Measurements from ENCODE around the gene CLEC12A. TPM values are rescaled to one million over a fixed set of nuclear protein-coding genes. Genes with fewer than 3 reads are reported as not detected.
"Not testable (repeated sequence)": the region's sequence is repeated elsewhere in the genome, so short reads cannot be mapped to it uniquely, and the experiment has no call there.

The CLEC12A gene
- total RNA-seq, 4 donors from 2014 or later = 0.49 to 0.98 TPM; not detected in 2

- TF ChIP-seq POLR2A (IDR thresholded peaks at IDR 0.05) = no peak
- no peak for TF ChIP-seq CTCF (IDR thresholded peaks at IDR 0.05 in 4 of 5, conservative IDR thresholded peaks at IDR 0.05 in 1 of 5)
- Histone ChIP-seq H3K27me3 (no peaks in the 10 kb centered on the region), H3K4me3 (no peak overlapping the region), H3K9me3 (no peaks in the 10 kb centered on the region), H3K4me1 (no peaks in the 10 kb centered on the region), H3K27ac (no peak overlapping the region), H3K36me3 (no peaks in the 10 kb centered on the region)
- DNase-seq = no peak
- intact Hi-C loops (cut with DNase I; ENCODE audit: low total_unique reads) (no loop called here), in situ Hi-C loops (cut with MboI; ENCODE audit: low sequenced_read_pairs in 4 of 4) (no loop called here)
- ATAC-seq = no peak
These were observed 45.7 kb downstream of the CLEC12A start for GRCh38 chr12:10016881-10017280.

DNA sequence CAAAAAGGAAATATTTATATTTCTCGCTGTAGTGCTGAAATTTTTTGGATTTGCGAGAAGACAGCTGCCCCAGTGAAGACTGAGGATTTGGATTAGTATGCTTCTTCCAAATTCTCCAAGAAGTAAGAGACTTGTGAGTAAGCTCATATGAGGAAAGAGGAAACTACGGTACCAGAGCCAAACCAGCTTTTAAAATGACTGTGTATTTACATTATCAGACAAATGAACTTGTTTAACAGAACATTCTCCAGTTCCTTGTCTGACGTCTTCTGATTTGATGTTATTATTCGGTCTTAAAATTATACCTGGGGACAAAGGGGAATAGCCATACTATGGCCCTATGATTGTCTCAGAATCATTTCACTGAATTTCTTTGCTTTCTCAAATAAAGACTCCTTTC is 47.2 kb downstream of the CLEC12A start:
- intact Hi-C loops (cut with DNase I; ENCODE audit: low total_unique reads) = no loop called here
- no peak overlapping the region for H3K27ac ChIP-seq
- ATAC-seq = no peak

GRCh38 chr12:10021342-10021741 is 50.1 kb downstream of the CLEC12A start:
- H3K9me3 ChIP-seq = no peaks in the 10 kb centered on the region
- H3K27me3 ChIP-seq = no peaks in the 10 kb centered on the region
- no peaks in the 10 kb centered on the region for H3K36me3 ChIP-seq
- no peaks in the 10 kb centered on the region for H3K4me1 ChIP-seq
- H3K4me3 ChIP-seq = no peak overlapping the region
- in situ Hi-C loops (cut with MboI; ENCODE audit: low sequenced_read_pairs in 4 of 4) (no loop called here), intact Hi-C loops (cut with DNase I; ENCODE audit: low total_unique reads) (no loop called here)
- DNase-seq (no peak), ATAC-seq (no peak)
- TF ChIP-seq CTCF (IDR thresholded peaks at IDR 0.05 in 4 of 5, conservative IDR thresholded peaks at IDR 0.05 in 1 of 5) (no peak), POLR2A (IDR thresholded peaks at IDR 0.05) (no peak)
- no peak overlapping the region for H3K27ac ChIP-seq

More for the DNA sequence above, 47.2 kb downstream of the CLEC12A start:
- no peak overlapping the region for H3K4me3 ChIP-seq
- in situ Hi-C loops (cut with MboI; ENCODE audit: low sequenced_read_pairs in 4 of 4) = no loop called here
- H3K27me3 ChIP-seq = no peaks in the 10 kb centered on the region
- TF ChIP-seq CTCF (IDR thresholded peaks at IDR 0.05 in 4 of 5, conservative IDR thresholded peaks at IDR 0.05 in 1 of 5) (no peak), POLR2A (IDR thresholded peaks at IDR 0.05) (no peak)
- H3K36me3 ChIP-seq = no peaks in the 10 kb centered on the region
- no peak for DNase-seq
- no peaks in the 10 kb centered on the region for H3K9me3 ChIP-seq
- H3K4me1 ChIP-seq = no peaks in the 10 kb centered on the region

DNA sequence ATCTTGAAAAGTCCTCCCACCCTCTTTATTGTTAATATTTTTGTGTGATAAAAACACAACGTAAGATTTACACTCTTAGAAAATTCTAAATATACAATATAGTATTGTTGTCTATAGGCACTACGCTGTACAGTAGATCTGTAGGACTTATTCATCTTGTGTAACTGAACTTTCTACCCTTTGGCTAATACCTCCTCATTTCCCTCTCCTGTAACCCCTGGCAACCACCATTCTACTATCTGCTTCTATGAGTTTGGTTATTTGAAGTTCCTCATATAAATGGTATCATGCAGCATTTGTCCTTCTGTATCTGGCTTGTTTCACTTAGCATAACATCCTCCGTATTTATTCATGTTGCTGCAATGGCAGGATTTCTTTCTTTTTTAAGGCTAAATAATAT is 54.0 kb downstream of the CLEC12A start:
- no peaks in the 10 kb centered on the region for H3K36me3 ChIP-seq
- no peaks in the 10 kb centered on the region for H3K9me3 ChIP-seq
- H3K27ac ChIP-seq = no peak overlapping the region
- H3K27me3 ChIP-seq = no peaks in the 10 kb centered on the region
- no peak for DNase-seq
- no peak overlapping the region for H3K4me3 ChIP-seq
- ATAC-seq = no peak
- no peaks in the 10 kb centered on the region for H3K4me1 ChIP-seq
- TF ChIP-seq POLR2A (IDR thresholded peaks at IDR 0.05) (no peak), CTCF (IDR thresholded peaks at IDR 0.05 in 4 of 5, conservative IDR thresholded peaks at IDR 0.05 in 1 of 5) (no peak)
- in situ Hi-C loops (cut with MboI; ENCODE audit: low sequenced_read_pairs in 4 of 4) = loop anchor here in 1 of 4 donors (25.0 kb wide), 1 partner anchor 112 kb away; the partner anchor contains the start of gene CLEC7A
- intact Hi-C loops (cut with DNase I; ENCODE audit: low total_unique reads) = no loop called here

DNA sequence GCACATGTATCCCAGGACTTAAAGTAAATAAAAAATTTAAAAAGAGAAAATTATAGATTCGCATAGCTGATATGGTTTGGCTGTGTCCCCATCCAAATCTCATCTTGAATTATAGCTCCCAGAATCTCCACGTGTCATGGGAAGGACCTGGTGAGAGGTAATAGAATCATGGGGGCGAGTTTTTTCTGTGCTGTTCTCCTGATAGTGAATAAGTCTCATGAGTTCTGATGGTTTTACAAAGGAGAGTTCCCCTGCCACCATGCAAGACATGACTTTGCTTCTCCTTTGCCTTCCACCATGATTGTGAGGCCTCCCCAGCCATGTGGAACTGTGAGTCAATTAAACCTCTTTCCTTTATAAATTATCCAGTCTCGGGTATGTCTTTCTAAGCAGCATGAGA is 55.5 kb downstream of the CLEC12A start:
- H3K9me3 ChIP-seq; H3K27ac ChIP-seq; H3K27me3 ChIP-seq; H3K36me3 ChIP-seq; intact Hi-C loops (cut with DNase I; ENCODE audit: low total_unique reads); ATAC-seq; H3K4me3 ChIP-seq; DNase-seq; H3K4me1 ChIP-seq: not testable (repeated sequence)
- in situ Hi-C loops (cut with MboI; ENCODE audit: low sequenced_read_pairs in 4 of 4) = loop anchor here in 1 of 4 donors (25.0 kb wide), 1 partner anchor 111 kb away; the partner anchor contains the start of gene CLEC7A
